ENCODE data around the gene CCDC85A.

Gene CCDC85A

GRCh38 chr2:56244506-56244905 is 60.7 kb downstream of the CCDC85A start:
- DNase-seq: no peak

GRCh38 chr2:56244911-56245530 is 61.2 kb downstream of the CCDC85A start:
- no peak for DNase-seq

DNA sequence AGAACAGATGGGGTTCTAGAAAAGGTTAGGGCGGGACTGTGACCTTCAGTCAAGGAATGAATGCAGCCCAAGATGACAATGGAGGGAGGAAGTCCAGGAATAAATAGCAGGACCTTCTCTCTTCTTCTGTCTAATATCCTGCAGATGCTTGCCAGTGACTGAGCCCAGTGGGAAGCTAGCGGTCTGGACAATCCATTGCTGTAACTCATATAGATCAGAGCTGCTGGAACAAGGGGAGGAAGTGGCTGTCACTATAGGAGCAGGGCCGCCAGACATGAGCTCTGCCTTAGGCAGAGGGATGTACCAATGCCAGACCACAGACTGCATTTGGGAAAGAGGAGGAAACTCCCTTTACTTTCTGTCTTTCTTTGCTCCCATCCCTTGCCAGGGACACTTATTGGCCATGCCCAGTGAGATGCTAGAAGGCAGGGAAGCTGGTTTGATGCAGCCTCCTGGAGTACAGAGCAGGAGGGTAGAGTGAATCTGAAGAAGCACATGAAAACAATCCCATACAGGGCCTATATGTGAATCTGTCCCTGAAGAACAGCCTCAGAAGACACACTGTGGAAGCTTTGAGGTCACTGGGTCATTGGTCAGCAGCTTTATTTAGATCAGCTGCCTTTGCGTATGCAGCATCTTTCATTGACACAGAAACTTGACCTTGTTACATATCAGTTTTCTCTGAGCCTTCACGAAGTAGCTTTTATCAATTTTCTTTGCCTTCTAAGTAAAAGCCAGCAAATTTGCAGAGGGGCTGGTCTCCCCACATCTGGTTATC is 65.4 kb downstream of the CCDC85A start:
- no peak for DNase-seq

GRCh38 chr2:56250153-56250729 is 66.5 kb downstream of the CCDC85A start:
- DNase-seq: no peak

DNA sequence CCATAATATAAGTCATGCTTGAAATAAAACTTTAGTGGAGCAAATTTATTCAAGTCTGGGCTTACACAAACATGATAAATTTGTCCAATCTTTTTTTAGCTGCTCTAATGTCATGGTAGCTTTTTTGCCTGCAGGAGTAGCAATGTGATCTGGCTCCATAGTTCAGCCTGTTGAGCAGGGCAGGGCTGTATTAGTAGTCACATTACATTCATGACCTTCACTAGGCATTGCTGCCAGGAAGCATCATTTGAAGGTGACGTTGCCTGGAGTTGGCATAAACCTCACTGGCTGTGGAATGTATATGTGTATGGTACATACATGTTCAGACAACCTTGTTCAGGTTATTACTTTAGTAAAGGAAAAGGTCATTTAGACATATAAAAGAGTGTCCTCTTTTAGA is 76.6 kb downstream of the CCDC85A start:
- no peak for DNase-seq

DNA sequence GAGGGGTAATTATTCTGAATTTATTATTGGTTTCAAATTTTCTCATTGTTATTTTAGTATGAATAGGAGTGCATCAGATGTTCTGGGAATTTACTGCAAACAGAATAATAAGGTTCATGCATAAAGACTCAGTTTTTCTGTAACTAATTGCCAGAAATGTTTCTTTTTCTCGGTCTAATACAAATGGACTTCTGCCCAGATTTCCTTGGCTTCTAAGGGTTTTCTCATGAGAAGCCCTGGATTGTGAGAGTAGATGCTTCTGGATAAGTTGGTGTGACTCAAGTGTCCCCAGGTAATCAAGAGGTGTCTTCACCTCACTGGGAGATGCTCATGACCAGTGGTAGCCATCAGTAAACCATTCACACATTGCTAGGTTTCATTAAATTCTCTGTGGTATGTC is 78.5 kb downstream of the CCDC85A start:
- no peak for DNase-seq

DNA sequence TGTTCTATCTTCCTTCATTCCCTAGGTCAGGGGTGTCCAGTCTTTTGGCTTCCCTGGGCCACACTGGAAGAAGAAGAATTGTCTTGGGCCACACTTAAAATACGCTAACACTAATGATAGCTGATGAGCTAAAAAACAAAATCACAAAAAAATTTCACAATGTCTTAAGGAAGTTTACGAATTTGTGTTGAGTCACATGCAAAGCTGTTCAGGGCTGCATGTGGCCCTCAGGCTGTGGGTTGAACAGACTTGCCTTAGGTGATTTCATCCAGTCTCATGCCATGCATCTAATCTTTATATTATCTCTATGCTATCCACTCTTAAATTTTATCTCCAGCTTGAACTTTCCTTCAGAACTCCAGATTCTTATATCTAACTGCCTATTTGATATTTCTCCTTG is 80.1 kb downstream of the CCDC85A start:
- DNase-seq: no peak

GRCh38 chr2:56266761-56267414 is 83.1 kb downstream of the CCDC85A start:
- no peak for DNase-seq

- DNase-seq: no peak
Observed at GRCh38 chr2:56267415-56267788, 83.6 kb downstream of the CCDC85A start.

DNA sequence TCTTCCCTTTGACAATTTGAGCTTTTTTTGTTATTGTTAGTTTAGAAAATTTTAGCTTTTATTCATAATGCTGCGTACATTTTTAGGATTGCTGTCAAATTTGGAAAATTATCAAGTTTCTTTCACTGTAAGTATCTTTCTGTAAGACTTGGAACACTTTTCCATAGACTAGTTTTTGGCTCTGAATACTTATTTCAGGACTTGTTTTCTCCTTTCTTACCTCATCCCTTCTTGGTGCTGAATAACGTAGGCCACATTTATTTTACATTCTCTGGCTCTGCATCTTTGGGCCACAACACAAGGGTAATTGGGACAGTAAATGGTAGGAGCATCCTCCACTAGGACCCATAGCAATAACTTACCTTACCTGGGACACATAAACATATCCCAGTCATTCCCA is 85.1 kb downstream of the CCDC85A start:
- no peak for DNase-seq

DNA sequence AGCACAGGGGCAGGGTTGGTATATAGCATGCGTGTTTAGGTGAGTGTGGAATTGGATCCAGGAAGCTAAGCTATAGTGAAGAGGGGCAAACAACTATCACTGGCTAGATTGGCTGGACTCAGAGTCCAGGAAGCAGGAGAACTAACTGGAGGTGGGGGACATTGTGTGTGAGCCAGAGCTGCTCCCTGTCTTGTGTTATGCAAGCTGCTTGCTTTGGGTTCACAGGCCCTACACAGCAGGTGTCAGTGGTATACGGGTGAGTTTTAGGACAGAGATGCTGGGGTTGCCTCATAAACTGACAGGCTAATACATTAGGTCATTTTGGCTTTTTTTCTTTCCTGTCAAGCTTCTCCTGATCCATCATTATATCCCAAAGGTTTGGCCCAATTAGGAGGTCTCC is 87.5 kb downstream of the CCDC85A start:
- no peak for DNase-seq

GRCh38 chr2:56285224-56285623 is 101.4 kb downstream of the CCDC85A start:
- no peak for DNase-seq

- DNase-seq: no peak
Observed at GRCh38 chr2:56286936-56287335, 103.1 kb downstream of the CCDC85A start.

DNA sequence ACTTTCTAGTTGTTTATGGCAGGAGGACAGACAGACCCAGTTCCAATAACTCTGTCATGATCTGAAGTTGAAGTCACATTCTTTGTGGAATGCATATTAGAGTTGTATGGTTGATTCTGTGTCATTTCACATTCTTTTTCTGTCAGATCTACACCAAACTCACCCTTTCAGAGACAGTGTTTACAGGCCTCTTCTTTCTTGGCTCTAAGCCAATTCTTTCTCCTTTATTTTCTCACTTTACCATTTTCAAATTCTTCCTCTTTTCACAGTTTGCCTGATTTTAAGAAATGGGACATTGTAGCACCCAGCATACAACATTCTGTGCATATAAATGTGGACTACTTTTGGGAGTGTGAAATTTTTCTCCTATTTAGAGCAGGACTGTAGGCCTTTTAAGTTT is 103.7 kb downstream of the CCDC85A start:
- DNase-seq: no peak

GRCh38 chr2:56287974-56288373 is 104.2 kb downstream of the CCDC85A start:
- no peak for DNase-seq

- DNase-seq: no peak
Observed at GRCh38 chr2:56288838-56289580, 105.2 kb downstream of the CCDC85A start.

DNA sequence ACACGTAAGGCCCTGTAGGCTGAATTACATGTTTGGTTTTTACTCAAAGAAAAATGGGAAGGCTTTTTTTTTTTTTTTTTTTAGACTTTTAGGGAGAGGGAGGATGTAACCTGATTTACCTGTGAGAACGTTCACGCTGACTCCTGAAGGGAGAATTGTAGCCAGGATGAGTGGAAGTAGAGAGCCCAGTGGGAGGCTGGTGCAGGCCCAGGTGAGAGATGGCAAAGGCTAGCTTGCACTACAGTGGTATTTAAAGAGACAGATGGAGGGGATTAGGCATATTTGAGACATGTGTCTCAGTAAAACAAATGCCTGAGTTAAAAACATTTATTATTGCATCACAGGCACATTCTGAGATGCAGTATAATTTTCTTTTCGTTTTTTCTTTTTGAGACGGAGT is 107.9 kb downstream of the CCDC85A start:
- DNase-seq: no peak

GRCh38 chr2:56292951-56293350 is 109.2 kb downstream of the CCDC85A start:
- DNase-seq: no peak

- no peak for DNase-seq
Observed at GRCh38 chr2:56295666-56296065, 111.9 kb downstream of the CCDC85A start.

DNA sequence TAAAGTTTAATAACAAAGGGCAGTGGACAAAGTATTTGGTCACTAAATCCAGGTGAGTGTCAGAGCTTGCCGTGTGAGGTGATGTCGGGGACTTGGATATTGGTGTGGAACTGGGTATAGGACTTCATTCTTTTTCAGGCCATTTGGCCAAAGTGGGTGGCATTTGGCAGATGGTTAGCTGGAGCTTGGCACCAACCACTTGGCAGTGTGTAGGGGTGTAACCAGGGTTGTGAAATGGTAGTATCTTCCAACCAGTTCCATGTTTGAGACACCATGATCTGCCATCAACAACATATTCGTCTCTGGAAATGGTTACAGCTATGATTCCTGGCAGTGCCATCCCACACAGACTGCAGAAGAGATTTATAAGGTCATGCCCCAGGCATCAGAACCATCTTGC is 113.9 kb downstream of the CCDC85A start:
- no peak for DNase-seq

GRCh38 chr2:56299171-56299691 is 115.4 kb downstream of the CCDC85A start:
- DNase-seq: no peak

GRCh38 chr2:56309626-56310170 is 125.9 kb downstream of the CCDC85A start:
- DNase-seq: no peak
